Measurements from ENCODE around the gene PHF21A. TPM values are rescaled to one million over a fixed set of nuclear protein-coding genes. Genes with fewer than 3 reads are reported as not detected.

The PHF21A gene
- total and polyA plus RNA-seq, 2 of the 13 experiments (the other 11 are each of a cell fraction or from before 2014, with no cell fraction given) = 4.1 to 34.6 TPM

DNA sequence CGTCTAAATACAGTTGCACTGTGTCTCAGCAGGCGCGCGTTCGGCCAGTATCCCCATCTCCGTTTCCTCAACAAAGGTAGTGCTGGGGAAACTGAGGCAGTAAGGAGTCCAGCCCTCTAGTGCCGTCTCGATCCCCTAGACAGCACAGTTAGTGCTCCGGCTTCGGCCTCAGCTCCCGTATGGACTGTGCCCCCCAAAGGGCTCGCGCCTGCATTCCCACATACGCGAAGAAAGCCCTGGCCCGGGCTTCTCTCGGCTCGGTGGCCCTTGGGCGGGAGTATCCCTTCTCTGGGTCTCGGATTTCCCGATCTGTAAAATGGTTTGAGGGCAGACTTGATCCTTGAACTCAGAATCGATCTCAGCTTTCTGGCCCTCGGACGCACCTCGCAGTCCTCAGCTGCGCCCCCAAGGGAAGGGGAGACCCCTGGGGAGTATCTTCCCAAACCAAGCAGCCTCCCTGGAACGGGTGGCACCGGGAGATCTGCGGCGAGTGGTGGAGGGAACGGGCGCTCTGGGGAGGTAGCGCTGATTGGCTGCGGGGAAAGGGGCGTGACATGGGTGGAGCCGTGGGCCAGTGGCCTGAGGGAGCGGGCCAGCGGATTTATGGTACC lies 202.8 kb downstream of the PHF21A start (continued):
- TF ChIP-seq, protein P1, sequence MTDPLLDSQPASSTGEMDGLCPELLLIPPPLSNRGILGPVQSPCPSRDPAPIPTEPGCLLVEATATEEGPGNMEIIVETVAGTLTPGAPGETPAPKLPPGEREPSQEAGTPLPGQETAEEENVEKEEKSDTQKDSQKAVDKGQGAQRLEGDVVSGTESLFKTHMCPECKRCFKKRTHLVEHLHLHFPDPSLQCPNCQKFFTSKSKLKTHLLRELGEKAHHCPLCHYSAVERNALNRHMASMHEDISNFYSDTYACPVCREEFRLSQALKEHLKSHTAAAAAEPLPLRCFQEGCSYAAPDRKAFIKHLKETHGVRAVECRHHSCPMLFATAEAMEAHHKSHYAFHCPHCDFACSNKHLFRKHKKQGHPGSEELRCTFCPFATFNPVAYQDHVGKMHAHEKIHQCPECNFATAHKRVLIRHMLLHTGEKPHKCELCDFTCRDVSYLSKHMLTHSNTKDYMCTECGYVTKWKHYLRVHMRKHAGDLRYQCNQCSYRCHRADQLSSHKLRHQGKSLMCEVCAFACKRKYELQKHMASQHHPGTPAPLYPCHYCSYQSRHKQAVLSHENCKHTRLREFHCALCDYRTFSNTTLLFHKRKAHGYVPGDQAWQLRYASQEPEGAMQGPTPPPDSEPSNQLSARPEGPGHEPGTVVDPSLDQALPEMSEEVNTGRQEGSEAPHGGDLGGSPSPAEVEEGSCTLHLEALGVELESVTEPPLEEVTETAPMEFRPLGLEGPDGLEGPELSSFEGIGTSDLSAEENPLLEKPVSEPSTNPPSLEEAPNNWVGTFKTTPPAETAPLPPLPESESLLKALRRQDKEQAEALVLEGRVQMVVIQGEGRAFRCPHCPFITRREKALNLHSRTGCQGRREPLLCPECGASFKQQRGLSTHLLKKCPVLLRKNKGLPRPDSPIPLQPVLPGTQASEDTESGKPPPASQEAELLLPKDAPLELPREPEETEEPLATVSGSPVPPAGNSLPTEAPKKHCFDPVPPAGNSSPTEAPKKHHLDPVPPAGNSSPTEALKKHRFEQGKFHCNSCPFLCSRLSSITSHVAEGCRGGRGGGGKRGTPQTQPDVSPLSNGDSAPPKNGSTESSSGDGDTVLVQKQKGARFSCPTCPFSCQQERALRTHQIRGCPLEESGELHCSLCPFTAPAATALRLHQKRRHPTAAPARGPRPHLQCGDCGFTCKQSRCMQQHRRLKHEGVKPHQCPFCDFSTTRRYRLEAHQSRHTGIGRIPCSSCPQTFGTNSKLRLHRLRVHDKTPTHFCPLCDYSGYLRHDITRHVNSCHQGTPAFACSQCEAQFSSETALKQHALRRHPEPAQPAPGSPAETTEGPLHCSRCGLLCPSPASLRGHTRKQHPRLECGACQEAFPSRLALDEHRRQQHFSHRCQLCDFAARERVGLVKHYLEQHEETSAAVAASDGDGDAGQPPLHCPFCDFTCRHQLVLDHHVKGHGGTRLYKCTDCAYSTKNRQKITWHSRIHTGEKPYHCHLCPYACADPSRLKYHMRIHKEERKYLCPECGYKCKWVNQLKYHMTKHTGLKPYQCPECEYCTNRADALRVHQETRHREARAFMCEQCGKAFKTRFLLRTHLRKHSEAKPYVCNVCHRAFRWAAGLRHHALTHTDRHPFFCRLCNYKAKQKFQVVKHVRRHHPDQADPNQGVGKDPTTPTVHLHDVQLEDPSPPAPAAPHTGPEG (CRISPR knock-in tag; IDR thresholded peaks at IDR 0.05) = no peak
- TF ChIP-seq ZNF619 (CRISPR knock-in tag; IDR thresholded peaks at IDR 0.05) (0 out of 2 replicates have a peak, but pooled peaks have one; percentile 28), ZSCAN31 (CRISPR knock-in tag; IDR thresholded peaks at IDR 0.05; ENCODE audit: low read depth) (no peak), TBX2 (CRISPR knock-in tag; IDR thresholded peaks at IDR 0.05; ENCODE audit: borderline replicate concordance) (no peak; the same call in 1 of the 2 replicates), ZBTB42 (CRISPR knock-in tag; IDR thresholded peaks at IDR 0.05) (0 out of 2 replicates have a peak, but pooled peaks have one; percentile 4), FOXJ3 (CRISPR knock-in tag; IDR thresholded peaks at IDR 0.05; ENCODE audit: borderline replicate concordance) (no peak), ZC3H13 (CRISPR knock-in tag; IDR thresholded peaks at IDR 0.05) (no peak), JUNB (CRISPR knock-in tag; IDR thresholded peaks at IDR 0.05; ENCODE audit: borderline replicate concordance) (no peak), NFE2 (CRISPR knock-in tag; IDR thresholded peaks at IDR 0.05) (no peak), KDM6A (CRISPR knock-in tag; IDR thresholded peaks at IDR 0.05; ENCODE audit: low read depth) (no peak), MED13 (CRISPR knock-in tag; IDR thresholded peaks at IDR 0.05) (no peak), GATA4 (IDR thresholded peaks at IDR 0.05; ENCODE audit: borderline replicate concordance, low read depth) (0 out of 2 replicates have a peak, but pooled peaks have one; percentile 22), ZNF777 (CRISPR knock-in tag; IDR thresholded peaks at IDR 0.05) (peak; percentile 40; the same call in 1 of the 2 replicates), SALL1 (CRISPR knock-in tag; IDR thresholded peaks at IDR 0.05) (no peak), FOSL2 (CRISPR knock-in tag; IDR thresholded peaks at IDR 0.05) (no peak), HDAC2 (CRISPR knock-in tag; IDR thresholded peaks at IDR 0.05) (0 out of 2 replicates have a peak, but pooled peaks have one; percentile 41), HNF4G (IDR thresholded peaks at IDR 0.05; ENCODE audit: borderline replicate concordance, low read depth, low read length) (no peak), HNF4G (CRISPR knock-in tag; IDR thresholded peaks at IDR 0.05; ENCODE audit: borderline replicate concordance, low read depth) (no peak), KDM4B (CRISPR knock-in tag; IDR thresholded peaks at IDR 0.05) (no peak), KLF11 (CRISPR knock-in tag; IDR thresholded peaks at IDR 0.05) (no peak)
- TF ChIP-seq, protein P2, sequence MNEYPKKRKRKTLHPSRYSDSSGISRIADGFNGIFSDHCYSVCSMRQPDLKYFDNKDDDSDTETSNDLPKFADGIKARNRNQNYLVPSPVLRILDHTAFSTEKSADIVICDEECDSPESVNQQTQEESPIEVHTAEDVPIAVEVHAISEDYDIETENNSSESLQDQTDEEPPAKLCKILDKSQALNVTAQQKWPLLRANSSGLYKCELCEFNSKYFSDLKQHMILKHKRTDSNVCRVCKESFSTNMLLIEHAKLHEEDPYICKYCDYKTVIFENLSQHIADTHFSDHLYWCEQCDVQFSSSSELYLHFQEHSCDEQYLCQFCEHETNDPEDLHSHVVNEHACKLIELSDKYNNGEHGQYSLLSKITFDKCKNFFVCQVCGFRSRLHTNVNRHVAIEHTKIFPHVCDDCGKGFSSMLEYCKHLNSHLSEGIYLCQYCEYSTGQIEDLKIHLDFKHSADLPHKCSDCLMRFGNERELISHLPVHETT (CRISPR knock-in tag; conservative IDR thresholded peaks at IDR 0.05) = no peak
- TF ChIP-seq, protein P3, sequence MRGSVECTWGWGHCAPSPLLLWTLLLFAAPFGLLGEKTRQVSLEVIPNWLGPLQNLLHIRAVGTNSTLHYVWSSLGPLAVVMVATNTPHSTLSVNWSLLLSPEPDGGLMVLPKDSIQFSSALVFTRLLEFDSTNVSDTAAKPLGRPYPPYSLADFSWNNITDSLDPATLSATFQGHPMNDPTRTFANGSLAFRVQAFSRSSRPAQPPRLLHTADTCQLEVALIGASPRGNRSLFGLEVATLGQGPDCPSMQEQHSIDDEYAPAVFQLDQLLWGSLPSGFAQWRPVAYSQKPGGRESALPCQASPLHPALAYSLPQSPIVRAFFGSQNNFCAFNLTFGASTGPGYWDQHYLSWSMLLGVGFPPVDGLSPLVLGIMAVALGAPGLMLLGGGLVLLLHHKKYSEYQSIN (CRISPR knock-in tag; IDR thresholded peaks at IDR 0.05; ENCODE audit: borderline replicate concordance) = no peak
- TF ChIP-seq, protein P4, sequence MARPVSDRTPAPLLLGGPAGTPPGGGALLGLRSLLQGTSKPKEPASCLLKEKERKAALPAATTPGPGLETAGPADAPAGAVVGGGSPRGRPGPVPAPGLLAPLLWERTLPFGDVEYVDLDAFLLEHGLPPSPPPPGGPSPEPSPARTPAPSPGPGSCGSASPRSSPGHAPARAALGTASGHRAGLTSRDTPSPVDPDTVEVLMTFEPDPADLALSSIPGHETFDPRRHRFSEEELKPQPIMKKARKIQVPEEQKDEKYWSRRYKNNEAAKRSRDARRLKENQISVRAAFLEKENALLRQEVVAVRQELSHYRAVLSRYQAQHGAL (CRISPR knock-in tag; IDR thresholded peaks at IDR 0.05; ENCODE audit: not compliant biosample characterization) = no peak
